ENCODE results near the gene NUP133.

DNA sequence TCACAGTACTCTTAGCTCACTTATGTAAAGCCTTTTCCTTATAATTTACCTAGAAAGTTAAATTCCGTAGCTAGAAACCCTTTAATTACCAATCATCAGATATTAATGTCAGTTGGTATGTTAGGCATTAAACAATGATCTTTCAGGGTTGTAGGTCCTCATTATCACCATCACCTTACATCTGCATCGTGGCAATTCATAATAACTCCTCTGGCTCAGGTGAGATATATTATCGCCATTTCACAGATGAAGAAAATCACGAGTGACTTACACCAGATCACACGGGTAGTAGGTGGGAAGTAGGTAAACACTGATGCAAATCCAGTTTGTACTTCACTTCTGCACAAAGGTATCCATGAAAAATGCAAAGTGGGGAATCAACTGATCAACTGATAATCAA is 639 bp downstream of the NUP133 start:
- no peak for TF ChIP-seq CTCF (IDR thresholded peaks at IDR 0.05)
- TF ChIP-seq POLR2A (IDR thresholded peaks at IDR 0.05): no peak
- TF ChIP-seq POLR2AphosphoS5 (IDR thresholded peaks at IDR 0.05): no peak

Measured in breast epithelium (tissue), 3 donors.